ENCODE data around the gene MAPK6.
"Not testable (repeated sequence)": the region's sequence is repeated elsewhere in the genome, so short reads cannot be mapped to it uniquely, and the experiment has no call there.

The MAPK6 gene

DNA sequence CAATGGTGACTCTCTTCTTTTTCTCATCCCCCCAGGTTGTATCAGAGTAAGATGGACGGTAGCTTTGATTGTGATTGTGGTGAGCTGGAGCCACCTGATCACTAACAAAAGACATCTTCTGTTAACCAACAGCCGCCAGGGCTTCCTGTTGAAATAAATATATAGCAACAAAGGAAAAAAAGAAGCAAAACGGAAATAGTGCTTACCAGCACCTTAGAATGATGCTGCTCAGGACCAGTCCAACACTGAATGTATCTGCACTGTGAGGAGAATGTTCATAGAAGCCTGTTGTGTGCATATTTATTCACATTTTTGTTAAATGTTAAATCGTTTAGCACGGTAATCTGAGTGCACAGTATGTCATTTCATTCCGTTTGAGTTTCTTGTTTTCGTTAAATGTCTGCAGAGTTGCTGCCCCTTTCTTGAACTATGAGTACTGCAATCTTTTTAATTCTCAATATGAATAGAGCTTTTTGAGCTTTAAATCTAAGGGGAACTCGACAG lies 26.8 kb downstream of the MAPK6 start:
- DNase-seq = not testable (repeated sequence)

DNA sequence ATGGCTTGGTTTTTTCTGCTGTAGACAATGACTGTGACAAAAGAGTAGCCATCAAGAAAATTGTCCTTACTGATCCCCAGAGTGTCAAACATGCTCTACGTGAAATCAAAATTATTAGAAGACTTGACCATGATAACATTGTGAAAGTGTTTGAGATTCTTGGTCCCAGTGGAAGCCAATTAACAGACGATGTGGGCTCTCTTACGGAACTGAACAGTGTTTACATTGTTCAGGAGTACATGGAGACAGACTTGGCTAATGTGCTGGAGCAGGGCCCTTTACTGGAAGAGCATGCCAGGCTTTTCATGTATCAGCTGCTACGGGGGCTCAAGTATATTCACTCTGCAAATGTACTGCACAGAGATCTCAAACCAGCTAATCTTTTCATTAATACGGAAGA lies 27.5 kb downstream of the MAPK6 start:
- DNase-seq = not testable (repeated sequence)

DNA sequence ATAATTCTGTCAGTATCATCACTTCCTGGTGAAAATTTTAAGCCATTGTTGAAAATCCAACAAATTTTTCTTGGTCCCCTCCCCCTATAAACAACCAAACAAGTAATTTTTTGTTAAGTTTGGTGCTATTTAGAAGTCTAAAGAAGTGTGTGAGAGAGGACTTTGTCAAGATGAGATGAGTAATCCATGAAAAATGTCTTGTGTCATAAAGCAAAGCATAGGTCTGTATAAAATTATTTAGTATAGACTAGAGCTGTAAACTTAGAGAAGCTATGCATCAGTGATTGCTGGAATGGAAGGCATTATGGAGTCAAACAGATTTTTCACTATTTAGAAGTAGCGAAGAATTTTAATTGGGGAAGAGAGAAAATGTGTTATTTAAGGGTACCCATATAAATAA lies 31.4 kb downstream of the MAPK6 start:
- DNase-seq = no peak

DNA sequence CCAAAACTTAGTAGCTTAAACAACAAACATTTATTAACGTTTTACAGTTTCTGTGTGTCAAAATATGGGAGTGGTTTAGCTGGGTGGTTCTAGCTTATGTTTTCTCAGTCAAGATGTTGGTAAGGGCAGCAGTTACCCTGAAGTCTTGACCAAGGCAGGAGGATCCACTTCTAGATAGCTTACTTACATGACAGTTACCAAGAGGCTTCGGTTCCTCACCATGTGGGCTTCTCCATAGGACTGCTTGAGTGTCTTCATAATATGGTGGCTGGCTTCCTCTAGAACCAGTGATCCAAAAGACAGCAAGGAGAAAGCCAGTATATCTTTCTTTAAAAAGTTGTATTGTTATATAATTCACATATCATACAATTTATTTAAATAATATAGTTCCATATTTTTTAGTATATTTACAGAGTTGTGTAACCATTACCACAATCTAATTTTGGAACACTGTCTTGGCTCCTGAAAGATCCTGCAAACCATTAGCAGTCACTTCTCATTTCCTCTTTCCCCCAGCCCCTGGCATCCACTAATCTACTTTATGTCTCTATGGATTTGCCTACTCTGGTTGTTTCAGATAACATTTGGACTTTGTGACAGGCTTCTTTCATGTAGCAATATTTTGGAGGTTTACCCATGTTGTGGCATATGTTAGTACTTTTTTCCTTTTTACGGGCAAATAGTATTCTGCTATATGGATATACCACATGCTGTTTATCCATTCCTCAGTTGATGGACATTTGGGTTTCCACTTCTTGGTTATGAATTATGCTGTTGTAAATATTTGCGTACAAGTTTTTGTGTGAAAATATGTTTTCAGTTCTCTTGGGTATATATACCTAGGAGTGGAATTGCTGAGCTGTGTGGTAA lies 33.3 kb downstream of the MAPK6 start:
- DNase-seq = no peak

DNA sequence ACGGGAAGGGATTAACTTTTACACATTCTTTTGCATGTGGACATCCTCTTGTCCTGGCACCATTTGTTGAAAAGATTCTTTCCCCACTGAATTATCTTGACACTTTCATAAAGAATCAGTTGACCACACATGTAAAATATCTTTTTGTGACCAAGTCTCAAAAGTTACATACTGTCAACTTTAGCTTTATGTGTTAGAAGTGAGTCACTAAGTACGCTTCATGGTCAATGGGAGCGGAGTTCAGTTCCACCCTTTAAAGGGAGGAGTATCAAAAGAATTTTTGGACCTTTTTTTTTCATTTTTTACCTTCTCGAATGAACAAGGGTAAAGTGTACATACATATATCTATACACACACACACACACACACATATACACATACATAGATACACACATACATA lies 35.4 kb downstream of the MAPK6 start:
- DNase-seq = peak; percentile 8

DNA sequence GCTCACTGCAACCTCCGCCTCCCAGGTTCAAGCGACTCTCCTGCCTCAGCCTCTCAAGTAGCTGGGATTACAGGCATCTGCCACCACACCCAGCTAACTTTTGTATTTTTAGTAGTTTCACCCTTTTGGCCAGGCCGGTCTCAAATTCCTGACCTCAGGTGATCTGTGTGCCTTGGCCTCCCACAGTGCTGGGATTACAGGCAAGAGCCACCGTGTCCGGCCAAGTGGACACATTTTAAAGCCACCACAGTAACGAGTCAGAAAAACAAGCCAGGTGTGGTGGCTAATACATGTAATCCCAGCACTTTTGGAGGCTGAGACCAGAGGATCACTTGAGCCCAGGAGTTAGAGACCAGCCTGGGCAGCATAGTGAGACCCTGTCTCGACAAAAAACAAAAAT lies 35.8 kb downstream of the MAPK6 start:
- not testable (repeated sequence) for DNase-seq

DNA sequence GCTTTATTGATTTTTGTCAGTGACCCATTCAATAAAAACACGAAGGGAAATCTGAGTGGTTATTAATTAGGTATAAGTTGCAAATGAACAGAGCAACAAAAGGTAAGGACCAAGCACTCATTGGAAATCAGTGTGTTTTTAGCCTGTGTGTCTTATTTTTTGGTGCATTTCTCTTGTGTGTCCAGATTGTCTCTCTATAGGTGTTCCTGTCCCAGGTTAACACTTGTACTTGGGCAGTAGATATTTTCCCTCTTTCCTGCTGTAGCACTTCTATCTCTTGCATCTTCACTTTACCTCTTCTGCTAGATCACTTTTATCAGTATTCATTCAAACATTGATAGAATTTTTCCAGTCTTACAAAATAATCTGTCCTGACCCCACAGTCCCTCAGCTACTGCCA lies 37.0 kb downstream of the MAPK6 start:
- DNase-seq = no peak

DNA sequence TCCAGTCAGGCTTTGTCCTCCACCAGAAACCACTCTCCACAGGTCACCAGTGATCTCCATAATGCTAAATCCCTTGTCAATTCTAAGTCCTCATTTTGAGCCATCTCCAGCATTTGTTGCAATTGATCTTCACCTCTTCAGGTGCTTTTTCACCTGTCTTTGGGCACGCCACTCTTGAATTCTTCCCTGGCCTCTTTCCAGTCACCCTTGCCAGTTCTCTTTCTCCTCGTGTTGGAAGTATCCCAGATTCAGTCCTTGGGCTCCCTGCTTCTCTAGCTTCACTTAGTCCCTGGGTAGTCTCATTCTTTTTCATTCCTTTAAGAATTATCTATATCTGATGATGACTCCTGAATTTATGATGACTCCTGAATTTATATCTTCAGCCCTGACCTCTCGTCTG lies 37.5 kb downstream of the MAPK6 start:
- DNase-seq = no peak

DNA sequence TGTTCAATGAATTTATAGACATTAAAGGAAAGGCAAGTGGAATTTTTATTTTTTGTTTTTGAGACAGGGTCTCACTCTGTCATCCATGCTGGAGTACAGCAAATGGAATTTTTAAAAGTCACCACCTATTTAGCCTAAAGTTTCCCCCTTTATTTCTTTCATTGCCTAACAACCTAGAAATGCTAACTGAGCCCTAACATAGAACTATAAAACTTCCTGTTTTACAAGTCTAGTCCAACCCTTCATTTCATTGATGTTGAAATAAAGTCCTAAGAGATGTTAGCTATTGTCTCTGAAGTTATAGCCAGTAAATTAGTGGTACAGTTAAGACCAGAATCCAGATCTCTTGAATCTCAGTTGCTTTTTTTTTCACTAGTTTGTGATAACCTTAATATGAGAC lies 39.0 kb downstream of the MAPK6 start:
- DNase-seq = no peak

DNA sequence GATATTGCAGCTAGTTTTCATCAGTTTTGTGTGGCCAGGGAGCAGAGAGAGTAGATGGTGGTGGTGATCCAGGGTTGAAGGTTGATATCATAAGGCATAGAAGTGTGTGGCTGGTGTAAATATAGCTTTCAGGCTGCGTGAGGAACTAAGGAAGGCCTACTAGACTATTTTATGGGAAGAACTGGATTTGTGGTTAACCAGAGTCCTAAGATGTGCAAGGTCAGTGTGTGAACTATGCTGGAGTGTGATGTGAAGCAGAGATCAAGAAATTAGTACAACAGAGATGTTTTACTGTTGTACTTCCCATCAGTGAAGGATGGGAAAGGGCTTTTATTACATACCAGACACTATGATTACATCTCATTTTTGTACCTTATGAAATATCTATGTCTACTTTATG lies 41.5 kb downstream of the MAPK6 start:
- no peak for DNase-seq

DNA sequence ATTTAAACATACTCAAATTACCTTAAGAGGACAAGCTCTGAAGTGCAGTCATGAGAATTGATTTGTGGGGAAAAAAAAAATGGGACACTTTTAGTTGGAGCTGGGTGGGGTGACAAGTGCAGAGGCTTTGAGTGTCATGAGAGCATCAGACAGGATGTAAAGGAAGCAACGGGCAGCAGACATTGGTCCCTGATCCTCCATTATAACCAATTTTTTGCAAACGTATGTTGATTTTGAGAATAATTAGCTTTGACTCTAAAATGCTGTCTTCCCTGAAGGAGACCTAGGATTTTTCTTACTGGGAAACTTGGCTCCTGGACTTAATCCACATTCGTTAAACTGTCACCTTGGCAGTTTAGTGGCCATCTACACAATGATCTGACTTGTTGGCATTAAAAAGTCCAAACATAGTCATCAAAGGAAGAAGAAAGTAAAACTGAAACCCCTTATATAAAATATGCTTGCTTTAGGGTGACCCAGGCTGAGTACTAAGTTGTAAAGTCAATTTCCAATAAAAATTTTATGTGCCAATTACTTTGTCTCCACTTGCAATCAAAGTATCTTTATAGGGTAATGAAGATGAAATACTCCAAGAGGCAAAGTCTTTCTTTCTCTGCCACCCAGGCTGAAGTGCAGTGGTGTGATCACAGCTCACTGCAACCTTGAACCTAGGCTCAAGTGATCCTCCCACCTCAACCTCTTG lies 48.0 kb downstream of the MAPK6 start:
- DNase-seq = peak; percentile 33

DNA sequence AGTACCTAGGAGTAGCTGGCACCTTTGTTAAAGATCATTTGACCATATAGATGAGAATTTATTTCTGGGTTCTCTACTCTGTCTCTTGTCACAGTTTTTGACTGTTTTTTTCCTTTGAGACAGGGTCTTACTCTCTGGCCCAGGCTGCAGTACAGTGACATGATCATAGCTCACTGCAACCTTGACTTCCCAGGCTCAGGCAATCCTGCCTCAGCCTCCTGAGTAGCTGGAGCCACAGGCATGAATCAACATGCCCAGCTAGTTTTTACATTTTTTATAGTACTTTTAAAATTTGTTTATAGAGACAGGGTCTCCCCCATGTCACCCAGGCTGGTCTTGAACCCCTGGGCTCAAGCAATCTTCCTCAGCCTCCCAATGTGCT lies 48.5 kb downstream of the MAPK6 start:
- no peak for DNase-seq

DNA sequence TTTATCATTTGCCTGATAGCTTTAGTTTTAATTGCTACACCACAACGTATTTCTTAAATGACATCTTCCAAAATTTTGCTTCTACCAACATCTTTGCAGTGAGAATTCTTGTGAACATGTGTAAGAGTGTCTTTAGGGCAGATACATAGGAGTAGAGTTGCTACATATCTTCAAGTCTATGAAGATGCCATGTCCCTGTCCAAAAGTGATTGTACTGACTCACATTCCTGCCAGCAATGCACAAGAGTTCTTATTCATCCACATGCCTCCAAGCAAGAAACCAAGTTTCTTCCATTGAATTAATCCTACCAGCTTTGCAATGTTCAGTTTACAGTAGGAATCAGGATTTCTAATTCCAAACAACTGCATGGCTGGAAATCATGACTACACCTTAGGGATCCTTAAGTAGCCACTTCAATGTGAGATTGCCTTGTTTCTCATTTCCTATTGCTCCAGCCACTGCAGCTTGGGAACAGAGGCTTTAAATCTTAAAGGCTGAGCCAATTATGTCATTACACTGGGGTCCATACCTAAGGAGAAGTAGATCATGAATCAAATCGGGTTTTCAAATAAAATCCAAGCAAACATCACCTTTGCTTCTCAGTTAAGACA lies 49.1 kb downstream of the MAPK6 start:
- DNase-seq = no peak

DNA sequence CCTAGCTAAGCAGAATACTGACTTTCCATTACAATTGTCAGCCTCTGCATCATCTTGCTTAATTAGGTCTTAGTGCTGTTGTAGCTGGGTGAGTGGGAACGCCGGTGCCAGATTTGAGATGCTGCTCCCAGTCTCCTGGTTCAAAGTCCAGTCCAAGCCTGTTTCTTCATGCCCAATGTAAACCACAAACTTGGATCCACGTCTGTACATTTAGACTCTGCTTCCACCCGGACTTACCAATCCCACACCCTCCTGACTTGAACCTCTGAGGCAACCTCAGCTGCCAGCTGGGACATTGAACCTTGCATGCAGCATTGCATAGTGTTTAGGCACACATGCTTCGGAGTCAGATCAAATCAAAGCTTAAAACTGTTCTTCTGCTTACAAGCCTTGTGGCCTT lies 50.5 kb downstream of the MAPK6 start:
- no peak for DNase-seq

DNA sequence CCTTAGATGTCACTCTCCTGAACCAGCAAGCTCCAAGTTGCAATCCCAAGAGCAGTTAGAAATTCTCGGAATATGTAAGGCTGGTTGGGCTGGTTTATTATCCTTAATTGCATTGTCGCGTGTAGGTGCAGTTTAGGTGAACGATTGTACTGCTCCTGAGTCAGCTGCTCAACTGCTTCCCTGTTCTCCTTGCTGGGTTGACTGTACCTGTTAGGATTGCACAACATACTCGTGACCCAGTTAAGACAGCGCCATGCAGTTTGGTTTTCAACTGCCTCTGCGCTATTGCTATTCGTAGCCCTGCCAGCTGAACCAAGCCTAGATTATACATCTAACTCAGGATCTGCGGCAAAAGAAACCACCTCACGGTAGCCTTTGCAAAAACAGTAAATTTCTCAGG lies 52.6 kb downstream of the MAPK6 start:
- no peak for DNase-seq

DNA sequence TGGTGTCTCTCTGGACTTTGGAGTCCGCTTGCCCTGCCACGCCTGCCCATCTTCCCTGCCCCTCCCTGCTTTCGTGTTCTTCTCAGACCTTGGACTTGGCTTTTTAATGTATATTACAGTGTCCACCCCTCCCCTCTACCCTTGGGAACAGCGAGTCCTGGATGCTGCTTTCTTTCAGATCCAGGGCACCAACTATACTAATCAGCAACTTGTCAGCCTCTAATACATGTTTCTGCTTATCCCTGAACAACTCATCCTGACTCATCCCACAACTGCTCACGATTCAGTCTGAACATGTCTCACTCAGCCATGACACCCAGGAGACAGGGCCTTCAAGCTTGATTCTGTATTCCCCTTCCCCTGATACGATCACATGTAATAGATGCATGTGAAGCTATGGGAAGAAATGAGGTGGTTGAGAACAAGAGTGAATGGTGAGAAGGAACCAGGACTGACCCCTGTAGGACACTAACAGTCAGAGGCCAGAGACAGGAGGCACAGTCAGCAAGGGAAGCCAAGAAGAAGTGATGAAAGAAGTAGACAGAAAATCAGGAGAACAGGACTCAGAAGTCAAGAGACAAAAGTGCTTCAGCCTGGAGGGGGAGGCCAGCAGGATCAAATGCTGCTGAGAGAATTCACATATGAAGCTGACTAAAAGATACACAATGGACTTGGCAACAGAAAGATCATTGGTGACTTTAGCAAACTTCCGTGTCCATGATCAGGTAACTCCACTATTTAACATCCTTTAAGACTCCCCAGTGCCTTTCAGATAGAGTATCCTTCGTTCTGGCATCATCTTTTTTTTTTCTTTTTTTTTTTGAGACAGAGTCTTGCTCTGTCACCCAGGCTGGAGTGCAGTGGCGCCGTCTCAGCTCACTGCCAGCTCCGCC lies 58.1 kb downstream of the MAPK6 start:
- DNase-seq = no peak

DNA sequence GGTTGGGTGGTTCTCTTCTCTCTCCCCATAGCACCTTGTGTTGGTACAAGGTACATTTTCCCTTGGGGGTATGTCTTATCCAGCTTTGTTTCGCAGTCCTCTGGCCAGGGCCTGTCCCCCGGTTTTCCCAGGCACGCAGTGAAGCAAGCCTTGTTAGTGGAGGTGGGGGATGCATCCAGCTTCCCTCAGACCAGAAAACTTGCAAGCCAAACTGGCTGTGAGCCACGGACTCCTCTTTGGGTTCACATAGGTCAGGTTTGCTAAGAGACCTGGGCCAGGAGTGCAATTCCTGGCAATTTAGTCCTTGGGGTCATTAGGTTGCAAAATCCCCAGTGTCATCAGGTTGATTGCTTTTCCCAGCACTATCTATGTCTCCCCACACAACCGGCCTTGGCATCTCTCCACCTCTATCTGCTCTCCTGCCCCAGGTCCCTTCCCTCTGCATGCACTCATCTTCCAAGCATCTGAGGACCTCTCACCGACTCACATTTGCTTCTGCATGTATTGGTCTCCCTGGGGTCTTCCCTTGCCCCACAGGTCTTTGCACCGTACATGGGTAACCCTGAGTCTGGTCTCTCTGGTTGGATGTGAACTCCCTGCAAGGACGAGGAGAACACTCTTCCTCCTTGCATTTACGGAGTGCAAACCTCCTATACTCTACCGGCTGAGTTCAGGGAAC lies 59.3 kb downstream of the MAPK6 start:
- no peak for DNase-seq

DNA sequence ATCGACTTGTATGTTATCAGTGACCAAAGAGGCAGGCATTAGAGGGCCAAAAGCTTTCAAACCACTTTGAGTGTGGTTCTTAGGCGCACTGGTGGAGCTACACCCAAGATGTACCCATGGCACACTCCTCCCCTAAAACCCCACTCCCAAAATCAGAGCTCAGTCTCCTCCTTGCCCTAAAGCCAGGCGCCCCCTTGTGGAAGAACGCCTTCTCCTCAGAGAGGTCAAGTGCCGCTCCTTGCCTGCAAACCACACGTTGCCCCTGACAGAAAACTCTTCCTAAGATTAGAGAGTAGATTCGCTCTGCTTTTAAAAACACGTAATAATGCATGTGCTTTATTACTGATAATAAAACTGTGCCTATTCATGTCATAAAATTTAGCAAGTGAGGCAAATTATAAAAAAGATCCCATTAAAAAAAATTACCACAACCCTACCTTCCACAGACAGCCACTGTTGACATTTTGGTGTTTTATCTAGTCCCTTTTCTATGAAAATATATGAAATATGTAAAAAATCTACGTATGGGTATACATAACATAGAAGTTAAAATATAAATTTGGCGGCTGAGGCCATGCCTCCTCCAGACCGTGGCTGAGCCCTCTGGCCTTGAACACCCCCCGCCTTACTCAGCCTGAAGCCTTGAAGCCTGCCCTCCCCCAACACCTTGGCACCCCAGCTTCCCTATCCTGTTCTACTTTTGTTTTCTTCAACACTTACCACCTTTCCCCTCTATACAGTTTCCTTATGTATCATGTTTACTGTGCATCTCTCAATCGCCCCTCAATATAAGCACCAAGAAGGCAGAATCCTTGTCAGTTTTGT lies 60.1 kb downstream of the MAPK6 start:
- peak; percentile 82 for DNase-seq

DNA sequence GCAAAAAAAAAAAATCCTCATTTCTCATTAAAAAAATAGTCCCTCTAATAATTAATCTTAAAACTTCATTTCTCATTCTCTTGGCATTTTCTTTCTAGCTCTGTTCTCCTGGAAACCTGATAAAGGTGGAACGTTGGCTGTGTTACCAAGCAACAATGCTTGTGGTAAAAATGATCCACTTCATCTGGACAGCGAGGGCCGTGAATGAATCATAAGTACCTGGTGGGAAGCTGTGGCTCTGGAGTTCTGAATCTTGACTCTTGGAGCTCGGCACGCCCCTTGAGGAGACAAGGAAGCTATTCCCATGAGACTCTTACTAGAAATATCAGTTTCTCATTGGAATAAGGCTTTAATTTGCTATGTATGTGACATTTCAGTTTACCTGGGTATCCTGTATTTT lies 61.0 kb downstream of the MAPK6 start:
- peak; percentile 48 for DNase-seq

DNA sequence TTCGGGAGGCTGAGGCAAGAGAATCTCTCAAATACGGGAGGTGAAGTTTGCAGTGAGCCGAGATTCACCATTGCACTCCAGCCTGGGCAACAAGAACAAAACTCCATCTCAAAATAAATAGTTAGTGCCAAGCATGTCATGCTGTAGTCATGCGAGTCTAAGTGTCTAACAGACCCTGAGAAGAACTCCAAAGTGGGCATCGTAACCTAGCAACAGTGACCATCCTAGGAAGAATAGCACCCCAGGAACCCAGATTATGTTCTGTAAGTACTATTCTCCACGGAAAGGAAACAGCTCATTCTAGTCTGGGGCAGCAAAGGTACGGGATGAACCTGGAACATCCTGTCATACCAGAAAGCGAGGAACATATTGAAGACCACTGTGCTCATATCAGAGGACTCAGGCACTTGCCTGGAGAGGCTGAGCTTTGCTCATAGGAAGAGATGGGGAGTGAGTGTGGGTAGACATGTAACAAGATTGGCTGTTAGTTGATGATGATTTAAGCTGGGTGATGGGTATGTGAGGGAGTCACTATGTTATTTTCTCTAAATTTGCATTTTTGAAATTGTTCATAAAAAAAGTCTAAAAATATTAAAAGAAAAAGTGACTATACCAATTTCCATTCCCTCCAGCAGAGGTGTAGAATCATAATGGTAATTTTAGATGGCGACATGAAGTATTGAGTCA lies 61.8 kb downstream of the MAPK6 start:
- no peak for DNase-seq
